ENCODE results near the gene UNC5B. TPM values are rescaled to one million over a fixed set of nuclear protein-coding genes. Genes with fewer than 3 reads are reported as not detected.
A peak's percentile ranks its signal among the peaks of the same experiment; 100 is the strongest.

Gene UNC5B
- total RNA-seq, 1 experiment from 2014 or later: 9.9 TPM

GRCh38 chr10:71241114-71241829, 28.9 kb downstream of the UNC5B start:
- Histone ChIP-seq H3K36me3 (ENCODE audit: insufficient read depth, low read length, poor library complexity, severe bottlenecking) (no peaks in the 10 kb centered on the region), H3K4me1 (ENCODE audit: insufficient read depth, low read length, poor library complexity, severe bottlenecking) (peaks cover 43% of the 10 kb centered on the region), H3K4me3 (ENCODE audit: low read depth, low read length, poor library complexity, severe bottlenecking) (no peak overlapping the region), H3K9me3 (ENCODE audit: low read depth, low read length, poor library complexity, severe bottlenecking) (no peaks in the 10 kb centered on the region), H3K27ac (ENCODE audit: low read depth, low read length, poor library complexity, severe bottlenecking) (peak overlapping the region; percentile 67), H3K27me3 (replicated peaks; ENCODE audit: insufficient read depth, low read depth, low read length, poor library complexity) (no peaks in the 10 kb centered on the region)
- POLR2A ChIA-PET (ENCODE audit: low non-redundant PET): no interaction called here
- intact Hi-C loops (cut with micrococcal nuclease; ENCODE audit: unreplicated experiment): no loop called here
- no TSS peak for BruUV-seq (replicated peaks)
- DNase-seq (ENCODE audit: low spot score): peak; percentile 65
- CTCF ChIA-PET: no interaction called here
- no peak for TF ChIP-seq EZH2 (IDR thresholded peaks at IDR 0.05; ENCODE audit: borderline replicate concordance, low read depth, low read length, poor library complexity, severe bottlenecking)
- no peak for TF ChIP-seq CTCF (conservative IDR thresholded peaks at IDR 0.05; ENCODE audit: low read depth, low read length)

DNA sequence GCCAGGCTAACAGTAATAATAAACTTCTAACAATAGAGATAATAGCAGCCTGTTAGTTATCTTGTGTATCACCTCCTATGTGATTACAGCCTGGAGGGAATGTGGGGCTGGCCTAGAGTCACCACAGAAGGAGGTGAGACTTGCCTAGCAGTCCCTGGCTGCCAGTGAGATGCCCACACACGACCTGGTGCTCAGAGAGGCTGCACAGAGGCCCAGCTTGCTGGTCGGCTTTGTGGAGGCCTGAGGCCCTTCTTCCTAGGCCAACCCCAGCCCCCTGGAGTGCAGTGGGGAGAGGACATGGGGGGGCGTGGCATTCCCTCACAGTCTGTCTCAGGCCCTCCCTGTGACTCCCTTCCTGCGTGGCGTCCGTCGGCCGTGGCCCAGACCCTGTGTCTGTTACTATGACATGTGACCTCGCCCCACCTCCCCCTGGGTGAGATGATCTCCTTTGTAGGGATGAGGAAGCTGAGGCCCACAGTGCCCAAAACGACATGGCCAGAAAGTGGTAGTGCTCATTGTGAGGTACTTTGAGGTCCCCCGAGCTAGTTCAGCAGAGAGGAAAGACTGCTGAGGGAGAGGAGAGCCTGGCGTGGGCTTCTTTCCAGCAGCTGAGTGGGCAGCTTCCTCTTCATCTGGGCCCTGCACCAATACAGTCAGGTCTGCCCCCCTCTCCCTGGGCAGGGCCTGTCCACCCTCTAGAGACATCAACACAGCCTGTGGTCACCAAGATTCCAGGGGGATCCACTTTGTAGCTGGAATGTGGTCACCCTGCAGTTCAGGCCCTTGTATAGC, 29.7 kb downstream of the UNC5B start:
- TF ChIP-seq EZH2 (IDR thresholded peaks at IDR 0.05; ENCODE audit: borderline replicate concordance, low read depth, low read length, poor library complexity, severe bottlenecking) (no peak), CTCF (conservative IDR thresholded peaks at IDR 0.05; ENCODE audit: low read depth, low read length) (no peak)
- intact Hi-C loops (cut with micrococcal nuclease; ENCODE audit: unreplicated experiment): no loop called here
- no TSS peak for BruUV-seq (replicated peaks)
- ChIA-PET POLR2A (ENCODE audit: low non-redundant PET) (no interaction called here), CTCF (no interaction called here)
- no peaks in the 10 kb centered on the region for H3K27me3 ChIP-seq (replicated peaks; ENCODE audit: insufficient read depth, low read depth, low read length, poor library complexity)
- no peaks in the 10 kb centered on the region for H3K9me3 ChIP-seq (ENCODE audit: low read depth, low read length, poor library complexity, severe bottlenecking)
- H3K36me3 ChIP-seq (ENCODE audit: insufficient read depth, low read length, poor library complexity, severe bottlenecking): no peaks in the 10 kb centered on the region
- peaks cover 35% of the 10 kb centered on the region for H3K4me1 ChIP-seq (ENCODE audit: insufficient read depth, low read length, poor library complexity, severe bottlenecking)
- no peak for DNase-seq (ENCODE audit: low spot score)
- H3K4me3 ChIP-seq (ENCODE audit: low read depth, low read length, poor library complexity, severe bottlenecking): no peak overlapping the region
- peak overlapping the region; percentile 67 for H3K27ac ChIP-seq (ENCODE audit: low read depth, low read length, poor library complexity, severe bottlenecking)

DNA sequence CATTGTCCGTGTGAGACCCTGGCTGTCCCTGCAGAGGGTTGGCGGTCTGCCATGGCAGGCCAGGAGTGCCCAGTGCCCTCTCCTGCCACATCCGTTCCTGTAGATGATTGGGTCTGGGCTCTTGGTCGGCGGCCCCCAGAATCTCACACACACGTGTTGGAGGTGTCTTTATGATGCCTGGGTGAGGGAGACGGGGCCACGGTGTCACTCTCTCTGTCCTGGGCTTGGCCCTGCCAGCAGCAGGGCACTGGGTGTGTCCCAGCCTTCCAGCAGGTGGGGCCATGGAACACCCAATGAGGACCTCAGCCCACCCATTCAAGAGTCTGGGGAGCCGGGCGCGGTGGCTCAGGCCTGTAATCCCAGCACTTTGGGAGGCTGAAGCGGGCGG, 30.2 kb downstream of the UNC5B start:
- CTCF ChIA-PET: no interaction called here
- Histone ChIP-seq H3K4me1 (ENCODE audit: insufficient read depth, low read length, poor library complexity, severe bottlenecking) (peaks cover 37% of the 10 kb centered on the region), H3K4me3 (ENCODE audit: low read depth, low read length, poor library complexity, severe bottlenecking) (no peak overlapping the region), H3K27ac (ENCODE audit: low read depth, low read length, poor library complexity, severe bottlenecking) (no peak overlapping the region), H3K9me3 (ENCODE audit: low read depth, low read length, poor library complexity, severe bottlenecking) (no peaks in the 10 kb centered on the region), H3K27me3 (replicated peaks; ENCODE audit: insufficient read depth, low read depth, low read length, poor library complexity) (no peaks in the 10 kb centered on the region), H3K36me3 (ENCODE audit: insufficient read depth, low read length, poor library complexity, severe bottlenecking) (no peaks in the 10 kb centered on the region)
- POLR2A ChIA-PET (ENCODE audit: low non-redundant PET): no interaction called here
- no TSS peak for BruUV-seq (replicated peaks)
- DNase-seq (ENCODE audit: low spot score): no peak
- TF ChIP-seq CTCF (conservative IDR thresholded peaks at IDR 0.05; ENCODE audit: low read depth, low read length) (0 out of 2 replicates have a peak, but pooled peaks have one; percentile 13), EZH2 (IDR thresholded peaks at IDR 0.05; ENCODE audit: borderline replicate concordance, low read depth, low read length, poor library complexity, severe bottlenecking) (no peak)
- intact Hi-C loops (cut with micrococcal nuclease; ENCODE audit: unreplicated experiment): no loop called here

Measured in A673 (cell line).